Endothelial cell (in vitro differentiated cells): ENCODE results near the gene LRCH1. TPM values are rescaled to one million over a fixed set of nuclear protein-coding genes. Genes with fewer than 3 reads are reported as not detected.
A peak's percentile ranks its signal among the peaks of the same experiment; 100 is the strongest.

ENCODE experiments used
- DNase-seq: peaks from one replicate; pipeline ENCODE4 v3.0.0; 2021; ENCODE audit warnings: low spot score
- H3K27ac Mint-ChIP-seq: one replicate; pipeline ENCODE4 v1.8.0; 2021; ENCODE audit warnings: mixed read lengths, inconsistent platforms; ENCODE audit not compliant: unreplicated experiment
- H3K27me3 Mint-ChIP-seq: one replicate; pipeline ENCODE4 v1.8.0; 2021; ENCODE audit warnings: mild to moderate bottlenecking, moderate library complexity, mixed read lengths, inconsistent platforms; ENCODE audit not compliant: unreplicated experiment
- H3K36me3 Mint-ChIP-seq: one replicate; pipeline ENCODE4 v1.8.0; 2021; ENCODE audit warnings: mild to moderate bottlenecking, low read depth, mixed read lengths, inconsistent platforms; ENCODE audit not compliant: unreplicated experiment
- H3K4me1 Mint-ChIP-seq: one replicate; pipeline ENCODE4 v1.8.0; 2021; ENCODE audit warnings: mild to moderate bottlenecking, mixed read lengths, inconsistent platforms; ENCODE audit not compliant: unreplicated experiment
- H3K4me3 Mint-ChIP-seq: one replicate; pipeline ENCODE4 v1.8.0; 2021; ENCODE audit warnings: mild to moderate bottlenecking, mixed read lengths, inconsistent platforms; ENCODE audit not compliant: unreplicated experiment
- H3K9me3 Mint-ChIP-seq: one replicate; pipeline ENCODE4 v1.8.0; 2021; ENCODE audit warnings: mixed read lengths, inconsistent platforms; ENCODE audit not compliant: unreplicated experiment
- long read RNA-seq: library from polyadenylated mRNA; unstranded; transcript quantifications from one replicate; pipeline ENCODE4 v2.0.0, GENCODE V29; 2020; ENCODE audit not compliant: unreplicated experiment
- total RNA-seq: library from RNA; stranded (reverse); fragmentation: NEBNext Ultra II Directional; extraction: Animal tissue kit (Norgen Biotek cat#: 25700); gene quantifications from one replicate; pipeline ENCODE4 v1.2.1, GENCODE V29; 2021; ENCODE audit not compliant: unreplicated experiment
- TF ChIP-seq, protein P1 (sequence below): fragments of 200-600 bp; sonication (generic); IDR thresholded peaks from one replicate; pipeline ENCODE4 v1.5.0; 2021; ENCODE audit warnings: antibody characterized with exemption; ENCODE audit not compliant: unreplicated experiment

LRCH1 gene
- 45.6 TPM for total RNA-seq
- long read RNA-seq, full-length matches to known transcripts = 2 of 3 reads
- long read RNA-seq, partial matches to known transcripts = 0 of 3 reads
- long read RNA-seq, other reads (novel, unspliced or antisense) = 1 of 3 reads

- Mint-ChIP-seq H3K9me3 (no peaks in the 10 kb centered on the region), H3K4me3 (peak within 1 kb of the TSS; percentile 96), H3K27me3 (peaks cover 7% of the 10 kb centered on the region), H3K36me3 (peaks cover 10% of the 10 kb centered on the region), H3K27ac (peak within 1 kb of the TSS; percentile 84), H3K4me1 (peaks cover 28% of the 10 kb centered on the region)
- TF ChIP-seq, protein P1, sequence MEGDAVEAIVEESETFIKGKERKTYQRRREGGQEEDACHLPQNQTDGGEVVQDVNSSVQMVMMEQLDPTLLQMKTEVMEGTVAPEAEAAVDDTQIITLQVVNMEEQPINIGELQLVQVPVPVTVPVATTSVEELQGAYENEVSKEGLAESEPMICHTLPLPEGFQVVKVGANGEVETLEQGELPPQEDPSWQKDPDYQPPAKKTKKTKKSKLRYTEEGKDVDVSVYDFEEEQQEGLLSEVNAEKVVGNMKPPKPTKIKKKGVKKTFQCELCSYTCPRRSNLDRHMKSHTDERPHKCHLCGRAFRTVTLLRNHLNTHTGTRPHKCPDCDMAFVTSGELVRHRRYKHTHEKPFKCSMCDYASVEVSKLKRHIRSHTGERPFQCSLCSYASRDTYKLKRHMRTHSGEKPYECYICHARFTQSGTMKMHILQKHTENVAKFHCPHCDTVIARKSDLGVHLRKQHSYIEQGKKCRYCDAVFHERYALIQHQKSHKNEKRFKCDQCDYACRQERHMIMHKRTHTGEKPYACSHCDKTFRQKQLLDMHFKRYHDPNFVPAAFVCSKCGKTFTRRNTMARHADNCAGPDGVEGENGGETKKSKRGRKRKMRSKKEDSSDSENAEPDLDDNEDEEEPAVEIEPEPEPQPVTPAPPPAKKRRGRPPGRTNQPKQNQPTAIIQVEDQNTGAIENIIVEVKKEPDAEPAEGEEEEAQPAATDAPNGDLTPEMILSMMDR = no peak
- peak; percentile 86 for DNase-seq
Measured at GRCh38 chr13:46552889-46553520, at the start of gene LRCH1. Gene LRCH1, plus strand, starts transcription at chr13:46553170. Its CDS starts 227 bp downstream, at chr13:46553397.

DNA sequence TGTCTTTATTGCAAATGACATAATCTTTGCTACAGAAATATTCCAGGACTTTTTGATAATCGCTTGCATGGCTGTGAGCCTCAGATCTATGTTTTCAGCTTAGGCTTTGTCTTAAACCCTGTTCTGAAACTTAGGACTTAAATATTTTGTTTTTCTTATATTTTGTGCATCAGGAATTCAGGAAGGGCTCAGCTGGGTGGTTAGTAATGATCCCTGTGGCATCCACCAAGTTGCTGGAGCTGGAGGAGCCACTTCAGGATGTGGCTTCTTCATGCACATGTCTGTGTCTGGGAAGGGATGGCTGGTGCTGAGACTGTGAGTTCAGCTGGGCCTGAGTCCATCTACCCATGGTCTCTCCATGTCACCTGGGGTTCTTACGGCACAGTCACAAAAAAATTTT lies 48.9 kb upstream of the LRCH1 start:
- TF ChIP-seq, protein P1 = no peak
- H3K4me3 Mint-ChIP-seq = no peak overlapping the region
- H3K27me3 Mint-ChIP-seq = peaks cover 2% of the 10 kb centered on the region
- no peak overlapping the region for H3K27ac Mint-ChIP-seq
- DNase-seq = no peak
- no peaks in the 10 kb centered on the region for H3K4me1 Mint-ChIP-seq
- H3K9me3 Mint-ChIP-seq = no peaks in the 10 kb centered on the region
- H3K36me3 Mint-ChIP-seq = no peaks in the 10 kb centered on the region

- H3K4me3 Mint-ChIP-seq = no peak overlapping the region
- no peaks in the 10 kb centered on the region for H3K9me3 Mint-ChIP-seq
- H3K36me3 Mint-ChIP-seq = no peaks in the 10 kb centered on the region
- TF ChIP-seq, protein P1 = no peak
- DNase-seq = no peak
- no peaks in the 10 kb centered on the region for H3K27me3 Mint-ChIP-seq
- H3K4me1 Mint-ChIP-seq = no peaks in the 10 kb centered on the region
- no peak overlapping the region for H3K27ac Mint-ChIP-seq
Measured at GRCh38 chr13:46507981-46508380, 45.0 kb upstream of the LRCH1 start.

GRCh38 chr13:46509981-46510380 lies 43.0 kb upstream of the LRCH1 start:
- Mint-ChIP-seq H3K9me3 (no peaks in the 10 kb centered on the region), H3K27ac (no peak overlapping the region), H3K4me1 (no peaks in the 10 kb centered on the region), H3K4me3 (no peak overlapping the region), H3K36me3 (no peaks in the 10 kb centered on the region), H3K27me3 (no peaks in the 10 kb centered on the region)
- TF ChIP-seq, protein P1 = no peak
- no peak for DNase-seq

DNA sequence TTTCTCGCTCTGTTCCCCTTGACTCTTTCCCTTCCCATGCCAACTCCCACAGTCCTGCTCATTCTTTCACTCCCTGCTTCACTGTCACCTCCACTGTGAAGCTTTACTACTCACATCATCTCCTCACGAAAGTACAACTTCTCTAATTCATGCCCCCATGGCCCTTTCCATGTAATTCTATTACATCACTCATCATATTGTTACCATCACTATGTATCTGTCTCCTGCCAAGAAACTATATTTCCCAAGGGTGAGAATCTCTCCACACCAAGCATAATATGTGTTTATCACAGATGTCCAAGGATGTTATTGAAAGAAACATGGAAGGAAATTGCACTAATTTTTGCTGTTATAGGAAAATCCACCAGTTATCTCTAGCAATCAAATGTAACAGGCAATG lies 37.2 kb upstream of the LRCH1 start:
- H3K9me3 Mint-ChIP-seq = peaks cover 4% of the 10 kb centered on the region
- peak overlapping the region; percentile 0 for H3K4me3 Mint-ChIP-seq
- no peaks in the 10 kb centered on the region for H3K36me3 Mint-ChIP-seq
- peaks cover 28% of the 10 kb centered on the region for H3K4me1 Mint-ChIP-seq
- no peaks in the 10 kb centered on the region for H3K27me3 Mint-ChIP-seq
- TF ChIP-seq, protein P1 = no peak
- no peak for DNase-seq
- H3K27ac Mint-ChIP-seq = peak overlapping the region; percentile 9
